GM12878 (cell line): ENCODE results near the gene C1orf141. TPM values are rescaled to one million over a fixed set of nuclear protein-coding genes. Genes with fewer than 3 reads are reported as not detected.

Experiments
- ESRRA ChIP-seq: IDR thresholded peaks from 2 replicates; pipeline ENCODE4 v1.6.1; 2012; ENCODE audit warnings: mild to moderate bottlenecking, low read length, improper control_type of control experiment
- EZH2 ChIP-seq: IDR thresholded peaks from 2 replicates; pipeline ENCODE4 v1.6.1; 2012; ENCODE audit warnings: low read depth, mild to moderate bottlenecking, control low read depth, inconsistent platforms, low read length, borderline replicate concordance; ENCODE audit not compliant: control insufficient read depth
- SMAD1 ChIP-seq: fragments of 450-650 bp; IDR thresholded peaks from 2 replicates; pipeline ENCODE4 v1.6.1; 2018; ENCODE audit warnings: mild to moderate bottlenecking, low read depth; ENCODE audit not compliant: partially characterized antibody
- SRF ChIP-seq, 2 experiments: IDR thresholded peaks; 2 replicates each; pipeline ENCODE4 v1.6.1; 2011; ENCODE audit warnings: low read depth in 2 of 2, low read length in 2 of 2, mild to moderate bottlenecking in 1 of 2, moderate library complexity in 1 of 2
- STAT1 ChIP-seq: fragments of 450-650 bp; conservative IDR thresholded peaks from 2 replicates; pipeline ENCODE4 v1.6.1; 2014; ENCODE audit warnings: antibody characterized with exemption, mild to moderate bottlenecking
- TCF12 ChIP-seq: IDR thresholded peaks from 2 replicates; pipeline ENCODE4 v1.6.1; 2011; ENCODE audit warnings: low read depth, mild to moderate bottlenecking, low read length
- ZBTB4 ChIP-seq: fragments of 450-650 bp; formaldehyde crosslinking; IDR thresholded peaks from 2 replicates; pipeline ENCODE4 v1.4.0; 2022; ENCODE audit warnings: mild to moderate bottlenecking, moderate library complexity
- ZZZ3 ChIP-seq: IDR thresholded peaks from 2 replicates; pipeline ENCODE4 v1.6.1; 2011; ENCODE audit warnings: low read depth; ENCODE audit not compliant: control insufficient read depth, insufficient read length
- polyA plus RNA-seq, 11 experiments: library from polyadenylated mRNA; depleted of rRNA in 4 of 11; unstranded in 6 of 11; stranded (reverse) in 5 of 11; fragments of >200 nt; fragmentation: Nextera tagmentation in 4 of 11; fragmentation: Illumina TruSeq in 1 of 11; extraction: Ambion mirVana in 4 of 11; extraction: Trizol in 1 of 11; gene quantifications; 1 replicate in 1 of 11; 2 replicates in 10 of 11; pipeline versions ENCODE4 v1.2.1 to v1.2.3, GENCODE V29; 2011 to 2016; ENCODE audit warnings: inconsistent platforms in 2 of 11, missing spikeins in 2 of 11, low read depth in 1 of 11
- total RNA-seq, 4 experiments: library from RNA; depleted of rRNA in 3 of 4; stranded (reverse); fragments of >200 nt in 3 of 4; fragmentation: Illumina TruSeq in 1 of 4; extraction: Trizol in 1 of 4; gene quantifications; 2 replicates each; pipeline versions ENCODE4 v1.2.1 to v1.2.3, GENCODE V29; 2013 to 2021
- TF ChIP-seq, protein P1 (sequence below): fragments of 450-650 bp; IDR thresholded peaks from 2 replicates; pipeline ENCODE4 v1.6.1; 2016; ENCODE audit warnings: mild to moderate bottlenecking
- TF ChIP-seq, protein P2 (sequence below): fragments of 450-650 bp; IDR thresholded peaks from 2 replicates; pipeline ENCODE4 v1.6.1; 2017; ENCODE audit warnings: antibody characterized with exemption, mild to moderate bottlenecking, moderate library complexity
- TF ChIP-seq, protein P3 (sequence below): fragments of 450-650 bp; IDR thresholded peaks from 2 replicates; pipeline ENCODE4 v1.6.1; 2017; ENCODE audit warnings: mild to moderate bottlenecking, moderate library complexity

C1orf141 gene
- total and polyA plus RNA-seq, 10 of the 15 experiments (the other 5 are each of a cell fraction or from before 2014, with no cell fraction given), result not detected

GRCh38 chr1:67053785-67054772, 80.7 kb downstream of the C1orf141 start, which contains the start of gene SLC35D1 (continued):
- TF ChIP-seq ESRRA, result no peak
- no peak for TF ChIP-seq STAT1
- peak; percentile 60; the same call in 1 of the 2 replicates for TF ChIP-seq TCF12
- TF ChIP-seq ZBTB4 (CRISPR knock-in tag), result no peak
- TF ChIP-seq, protein P1, sequence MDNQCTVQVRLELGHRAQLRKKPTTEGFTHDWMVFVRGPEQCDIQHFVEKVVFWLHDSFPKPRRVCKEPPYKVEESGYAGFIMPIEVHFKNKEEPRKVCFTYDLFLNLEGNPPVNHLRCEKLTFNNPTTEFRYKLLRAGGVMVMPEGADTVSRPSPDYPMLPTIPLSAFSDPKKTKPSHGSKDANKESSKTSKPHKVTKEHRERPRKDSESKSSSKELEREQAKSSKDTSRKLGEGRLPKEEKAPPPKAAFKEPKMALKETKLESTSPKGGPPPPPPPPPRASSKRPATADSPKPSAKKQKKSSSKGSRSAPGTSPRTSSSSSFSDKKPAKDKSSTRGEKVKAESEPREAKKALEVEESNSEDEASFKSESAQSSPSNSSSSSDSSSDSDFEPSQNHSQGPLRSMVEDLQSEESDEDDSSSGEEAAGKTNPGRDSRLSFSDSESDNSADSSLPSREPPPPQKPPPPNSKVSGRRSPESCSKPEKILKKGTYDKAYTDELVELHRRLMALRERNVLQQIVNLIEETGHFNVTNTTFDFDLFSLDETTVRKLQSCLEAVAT, result peak; percentile 80; the same call in 1 of the 2 replicates
- TF ChIP-seq, protein P2, sequence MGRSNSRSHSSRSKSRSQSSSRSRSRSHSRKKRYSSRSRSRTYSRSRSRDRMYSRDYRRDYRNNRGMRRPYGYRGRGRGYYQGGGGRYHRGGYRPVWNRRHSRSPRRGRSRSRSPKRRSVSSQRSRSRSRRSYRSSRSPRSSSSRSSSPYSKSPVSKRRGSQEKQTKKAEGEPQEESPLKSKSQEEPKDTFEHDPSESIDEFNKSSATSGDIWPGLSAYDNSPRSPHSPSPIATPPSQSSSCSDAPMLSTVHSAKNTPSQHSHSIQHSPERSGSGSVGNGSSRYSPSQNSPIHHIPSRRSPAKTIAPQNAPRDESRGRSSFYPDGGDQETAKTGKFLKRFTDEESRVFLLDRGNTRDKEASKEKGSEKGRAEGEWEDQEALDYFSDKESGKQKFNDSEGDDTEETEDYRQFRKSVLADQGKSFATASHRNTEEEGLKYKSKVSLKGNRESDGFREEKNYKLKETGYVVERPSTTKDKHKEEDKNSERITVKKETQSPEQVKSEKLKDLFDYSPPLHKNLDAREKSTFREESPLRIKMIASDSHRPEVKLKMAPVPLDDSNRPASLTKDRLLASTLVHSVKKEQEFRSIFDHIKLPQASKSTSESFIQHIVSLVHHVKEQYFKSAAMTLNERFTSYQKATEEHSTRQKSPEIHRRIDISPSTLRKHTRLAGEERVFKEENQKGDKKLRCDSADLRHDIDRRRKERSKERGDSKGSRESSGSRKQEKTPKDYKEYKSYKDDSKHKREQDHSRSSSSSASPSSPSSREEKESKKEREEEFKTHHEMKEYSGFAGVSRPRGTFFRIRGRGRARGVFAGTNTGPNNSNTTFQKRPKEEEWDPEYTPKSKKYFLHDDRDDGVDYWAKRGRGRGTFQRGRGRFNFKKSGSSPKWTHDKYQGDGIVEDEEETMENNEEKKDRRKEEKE, result no peak
- TF ChIP-seq SRF (IDR thresholded peaks at IDR 0.05; ENCODE audit: low read depth in 2 of 2, low read length in 2 of 2), result no peak
- TF ChIP-seq ZZZ3, result no peak
- TF ChIP-seq, protein P3, sequence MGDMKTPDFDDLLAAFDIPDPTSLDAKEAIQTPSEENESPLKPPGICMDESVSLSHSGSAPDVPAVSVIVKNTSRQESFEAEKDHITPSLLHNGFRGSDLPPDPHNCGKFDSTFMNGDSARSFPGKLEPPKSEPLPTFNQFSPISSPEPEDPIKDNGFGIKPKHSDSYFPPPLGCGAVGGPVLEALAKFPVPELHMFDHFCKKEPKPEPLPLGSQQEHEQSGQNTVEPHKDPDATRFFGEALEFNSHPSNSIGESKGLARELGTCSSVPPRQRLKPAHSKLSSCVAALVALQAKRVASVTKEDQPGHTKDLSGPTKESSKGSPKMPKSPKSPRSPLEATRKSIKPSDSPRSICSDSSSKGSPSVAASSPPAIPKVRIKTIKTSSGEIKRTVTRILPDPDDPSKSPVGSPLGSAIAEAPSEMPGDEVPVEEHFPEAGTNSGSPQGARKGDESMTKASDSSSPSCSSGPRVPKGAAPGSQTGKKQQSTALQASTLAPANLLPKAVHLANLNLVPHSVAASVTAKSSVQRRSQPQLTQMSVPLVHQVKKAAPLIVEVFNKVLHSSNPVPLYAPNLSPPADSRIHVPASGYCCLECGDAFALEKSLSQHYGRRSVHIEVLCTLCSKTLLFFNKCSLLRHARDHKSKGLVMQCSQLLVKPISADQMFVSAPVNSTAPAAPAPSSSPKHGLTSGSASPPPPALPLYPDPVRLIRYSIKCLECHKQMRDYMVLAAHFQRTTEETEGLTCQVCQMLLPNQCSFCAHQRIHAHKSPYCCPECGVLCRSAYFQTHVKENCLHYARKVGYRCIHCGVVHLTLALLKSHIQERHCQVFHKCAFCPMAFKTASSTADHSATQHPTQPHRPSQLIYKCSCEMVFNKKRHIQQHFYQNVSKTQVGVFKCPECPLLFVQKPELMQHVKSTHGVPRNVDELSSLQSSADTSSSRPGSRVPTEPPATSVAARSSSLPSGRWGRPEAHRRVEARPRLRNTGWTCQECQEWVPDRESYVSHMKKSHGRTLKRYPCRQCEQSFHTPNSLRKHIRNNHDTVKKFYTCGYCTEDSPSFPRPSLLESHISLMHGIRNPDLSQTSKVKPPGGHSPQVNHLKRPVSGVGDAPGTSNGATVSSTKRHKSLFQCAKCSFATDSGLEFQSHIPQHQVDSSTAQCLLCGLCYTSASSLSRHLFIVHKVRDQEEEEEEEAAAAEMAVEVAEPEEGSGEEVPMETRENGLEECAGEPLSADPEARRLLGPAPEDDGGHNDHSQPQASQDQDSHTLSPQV, result no peak
- TF ChIP-seq EZH2, result no peak
- no peak for TF ChIP-seq SMAD1
